ENCODE results near the gene TM4SF1.

TM4SF1 gene

DNA sequence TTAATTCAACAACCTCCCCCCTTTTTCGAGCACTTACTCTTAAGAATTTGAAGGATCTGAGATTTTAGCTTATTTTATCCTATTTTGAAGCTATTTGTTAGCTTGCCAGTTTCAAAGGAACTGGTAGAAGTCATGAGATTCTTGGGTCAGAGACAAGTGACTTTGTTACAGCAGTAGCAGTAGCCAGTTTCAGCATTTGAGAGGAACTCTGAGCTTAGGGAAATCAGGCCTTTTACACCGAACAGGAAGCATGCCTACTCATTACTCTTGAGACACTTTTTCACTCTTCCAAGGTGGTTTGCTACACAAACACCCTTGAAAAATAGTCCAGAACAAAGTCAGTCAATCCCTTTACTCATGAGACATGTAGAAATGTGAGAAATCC, 24.5 kb upstream of the TM4SF1 start:
- Mint-ChIP-seq H3K27ac (no peak overlapping the region), H3K27me3 (peaks cover 20% of the 10 kb centered on the region), H3K36me3 (no peaks in the 10 kb centered on the region), H3K4me3 (no peak overlapping the region), H3K4me1 (no peaks in the 10 kb centered on the region), H3K9me3 (no peaks in the 10 kb centered on the region)
- no peak for ATAC-seq

DNA sequence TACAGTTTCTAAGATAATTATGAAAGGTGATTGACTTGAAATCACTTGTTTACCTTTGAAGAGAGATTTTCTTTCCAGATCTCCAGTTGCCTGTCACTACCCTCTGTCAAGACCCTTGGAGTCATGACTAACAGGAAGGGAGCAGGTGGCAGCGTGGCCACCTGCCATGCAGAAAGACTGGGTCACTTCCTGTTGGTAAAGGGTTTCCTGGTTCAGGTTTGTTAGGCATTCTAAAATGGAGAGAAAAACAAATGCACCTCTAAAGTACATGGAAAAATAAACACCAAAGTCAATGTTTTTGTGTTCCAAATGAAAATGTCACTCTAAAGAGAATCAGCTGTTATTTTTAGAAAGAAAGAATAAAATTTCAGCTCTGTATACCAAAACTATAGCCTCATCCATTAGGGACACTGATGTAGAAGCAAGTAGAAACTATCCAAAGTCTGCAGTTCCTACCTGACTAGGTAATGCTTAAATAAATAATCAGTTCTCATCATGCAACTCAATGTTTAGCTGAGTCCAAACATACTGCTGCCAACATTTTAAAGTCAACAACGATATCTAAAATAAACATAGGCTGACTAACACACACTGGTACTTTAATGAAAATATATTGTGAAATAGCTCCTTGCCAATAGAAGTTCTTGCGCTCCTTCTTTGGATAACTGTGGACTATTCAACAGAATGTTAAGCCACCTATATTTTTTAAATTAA, 23.9 kb upstream of the TM4SF1 start:
- H3K4me1 Mint-ChIP-seq = no peaks in the 10 kb centered on the region
- no peak overlapping the region for H3K27ac Mint-ChIP-seq
- H3K36me3 Mint-ChIP-seq = no peaks in the 10 kb centered on the region
- no peak overlapping the region for H3K4me3 Mint-ChIP-seq
- peaks cover 18% of the 10 kb centered on the region for H3K27me3 Mint-ChIP-seq
- ATAC-seq = no peak
- no peaks in the 10 kb centered on the region for H3K9me3 Mint-ChIP-seq

DNA sequence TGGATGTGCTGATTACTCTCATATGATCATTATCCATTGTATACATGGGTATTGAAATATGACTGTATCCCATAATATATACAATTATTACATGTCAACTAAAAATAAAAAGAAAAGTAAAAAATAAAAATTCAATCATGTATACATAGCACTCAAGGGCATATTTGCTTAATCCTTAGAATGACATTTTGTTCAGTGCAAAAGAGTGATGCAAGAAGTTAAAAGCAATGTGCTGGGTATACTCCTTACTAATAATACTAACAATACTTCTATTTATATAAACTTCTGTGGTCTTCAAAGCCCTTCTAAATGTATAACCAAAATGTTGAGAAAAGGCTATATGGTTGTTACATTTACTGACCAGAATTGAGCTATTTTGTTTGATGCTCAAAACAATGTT, 23.2 kb upstream of the TM4SF1 start:
- no peaks in the 10 kb centered on the region for H3K4me1 Mint-ChIP-seq
- H3K27ac Mint-ChIP-seq = no peak overlapping the region
- H3K27me3 Mint-ChIP-seq = peaks cover 10% of the 10 kb centered on the region
- no peaks in the 10 kb centered on the region for H3K9me3 Mint-ChIP-seq
- ATAC-seq = no peak
- no peak overlapping the region for H3K4me3 Mint-ChIP-seq
- H3K36me3 Mint-ChIP-seq = no peaks in the 10 kb centered on the region

DNA sequence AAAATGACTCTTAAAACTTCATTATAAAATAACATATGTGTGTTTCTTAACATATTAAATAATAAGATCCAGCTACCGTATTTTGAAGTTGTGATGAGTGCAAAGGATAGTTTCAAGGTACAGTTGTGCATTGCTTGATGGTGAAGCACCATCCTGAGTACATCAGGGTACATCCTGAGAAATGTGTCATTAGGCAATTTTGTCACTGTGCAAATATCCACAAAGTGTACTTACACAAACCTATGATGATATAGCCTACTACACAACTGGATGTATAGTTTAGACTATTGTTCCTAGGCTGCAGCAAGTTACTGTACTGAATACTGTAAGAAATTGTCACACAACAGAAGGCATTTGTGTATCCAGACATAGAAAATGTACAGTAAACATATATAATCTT, 20.8 kb upstream of the TM4SF1 start:
- Mint-ChIP-seq H3K4me3 (no peak overlapping the region), H3K36me3 (no peaks in the 10 kb centered on the region), H3K27ac (no peak overlapping the region), H3K27me3 (no peaks in the 10 kb centered on the region), H3K9me3 (no peaks in the 10 kb centered on the region), H3K4me1 (no peaks in the 10 kb centered on the region)
- ATAC-seq = no peak

DNA sequence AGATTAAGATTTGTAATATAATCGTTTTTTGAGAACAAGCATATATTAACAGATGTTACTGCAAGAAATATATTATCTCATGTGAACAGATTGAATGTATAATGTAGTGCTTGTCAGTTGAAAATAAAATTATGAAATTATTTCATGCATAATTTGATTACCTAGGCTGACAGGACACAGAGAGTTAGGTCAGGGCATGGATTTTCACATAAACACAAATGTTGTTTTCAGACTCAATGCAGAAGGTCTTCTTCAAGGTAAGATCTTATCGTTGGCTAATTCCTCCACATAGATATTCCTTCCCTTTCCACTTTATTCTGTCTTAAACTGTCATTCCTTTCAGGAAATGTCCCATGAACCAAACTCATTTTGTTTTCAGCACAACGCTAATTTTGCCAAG, 20.1 kb upstream of the TM4SF1 start:
- Mint-ChIP-seq H3K4me3 (no peak overlapping the region), H3K9me3 (no peaks in the 10 kb centered on the region), H3K36me3 (no peaks in the 10 kb centered on the region), H3K4me1 (no peaks in the 10 kb centered on the region), H3K27me3 (no peaks in the 10 kb centered on the region), H3K27ac (no peak overlapping the region)
- no peak for ATAC-seq

DNA sequence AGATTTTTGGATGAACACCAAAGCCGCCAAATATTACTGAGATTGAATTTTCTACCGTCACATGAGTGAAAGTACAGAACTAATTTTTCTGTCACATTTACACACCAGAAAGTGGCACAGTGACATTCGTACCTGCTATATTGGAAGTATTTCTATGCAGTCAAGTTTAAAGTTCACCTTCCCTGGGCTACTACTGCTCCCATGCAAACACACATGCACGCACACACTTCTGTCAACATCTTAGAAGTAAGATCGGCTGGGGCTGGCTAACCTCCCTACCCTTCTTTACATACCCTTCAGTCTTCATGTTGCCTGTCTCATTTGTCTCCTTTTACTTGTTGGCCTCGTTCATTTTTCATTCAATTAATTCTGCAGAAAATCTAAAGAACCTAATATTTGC, 19.0 kb upstream of the TM4SF1 start:
- H3K4me1 Mint-ChIP-seq = no peaks in the 10 kb centered on the region
- no peaks in the 10 kb centered on the region for H3K9me3 Mint-ChIP-seq
- H3K4me3 Mint-ChIP-seq = no peak overlapping the region
- H3K27me3 Mint-ChIP-seq = peaks cover 2% of the 10 kb centered on the region
- no peak overlapping the region for H3K27ac Mint-ChIP-seq
- no peak for ATAC-seq
- no peaks in the 10 kb centered on the region for H3K36me3 Mint-ChIP-seq

DNA sequence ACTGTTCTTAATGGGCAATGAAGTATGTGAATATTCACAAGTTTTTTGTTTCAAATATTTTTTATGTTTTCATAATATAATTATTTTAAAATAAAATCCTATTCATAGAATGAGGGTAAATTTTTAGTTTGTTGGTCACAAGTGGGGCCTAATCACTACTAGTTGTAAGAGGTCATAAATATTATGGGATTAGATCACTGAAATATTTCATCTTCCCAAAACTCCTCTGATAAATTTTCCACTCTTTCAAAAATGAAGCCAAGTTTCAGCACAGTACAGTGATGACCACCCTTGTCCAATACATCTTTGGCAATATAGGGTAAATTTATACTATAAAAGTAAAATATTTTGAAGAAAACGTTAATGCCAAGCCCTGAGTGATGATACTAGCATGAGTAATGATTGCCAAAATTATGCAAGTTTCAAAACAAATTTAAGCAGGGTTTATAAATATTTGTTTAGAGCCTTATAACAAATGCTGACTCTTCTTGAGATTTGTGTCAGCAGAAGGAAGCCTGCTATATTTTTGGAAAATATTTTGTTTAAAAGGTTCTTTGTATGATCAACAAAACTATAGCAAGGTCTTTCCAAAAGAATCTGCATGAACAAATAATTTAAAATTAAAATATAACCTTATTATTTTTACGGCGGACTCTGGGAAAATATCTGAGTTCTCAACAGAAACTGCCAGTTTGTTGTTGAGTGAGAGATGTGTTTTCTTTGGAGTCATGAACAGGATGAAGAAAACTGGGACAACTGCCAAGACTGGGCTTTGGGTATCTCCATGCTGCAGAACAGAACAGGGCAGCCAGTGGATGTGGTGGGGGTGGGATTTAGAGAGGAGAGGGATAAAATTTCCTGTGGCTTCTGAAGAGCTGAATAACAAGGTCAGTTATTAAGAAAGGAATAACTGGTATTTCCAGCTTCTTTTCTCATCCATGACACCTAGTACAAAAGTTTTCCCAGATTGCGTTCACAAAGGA, 17.9 kb upstream of the TM4SF1 start:
- Mint-ChIP-seq H3K4me1 (no peaks in the 10 kb centered on the region), H3K27me3 (peaks cover 10% of the 10 kb centered on the region), H3K36me3 (no peaks in the 10 kb centered on the region), H3K9me3 (no peaks in the 10 kb centered on the region), H3K27ac (no peak overlapping the region), H3K4me3 (no peak overlapping the region)
- ATAC-seq = no peak

DNA sequence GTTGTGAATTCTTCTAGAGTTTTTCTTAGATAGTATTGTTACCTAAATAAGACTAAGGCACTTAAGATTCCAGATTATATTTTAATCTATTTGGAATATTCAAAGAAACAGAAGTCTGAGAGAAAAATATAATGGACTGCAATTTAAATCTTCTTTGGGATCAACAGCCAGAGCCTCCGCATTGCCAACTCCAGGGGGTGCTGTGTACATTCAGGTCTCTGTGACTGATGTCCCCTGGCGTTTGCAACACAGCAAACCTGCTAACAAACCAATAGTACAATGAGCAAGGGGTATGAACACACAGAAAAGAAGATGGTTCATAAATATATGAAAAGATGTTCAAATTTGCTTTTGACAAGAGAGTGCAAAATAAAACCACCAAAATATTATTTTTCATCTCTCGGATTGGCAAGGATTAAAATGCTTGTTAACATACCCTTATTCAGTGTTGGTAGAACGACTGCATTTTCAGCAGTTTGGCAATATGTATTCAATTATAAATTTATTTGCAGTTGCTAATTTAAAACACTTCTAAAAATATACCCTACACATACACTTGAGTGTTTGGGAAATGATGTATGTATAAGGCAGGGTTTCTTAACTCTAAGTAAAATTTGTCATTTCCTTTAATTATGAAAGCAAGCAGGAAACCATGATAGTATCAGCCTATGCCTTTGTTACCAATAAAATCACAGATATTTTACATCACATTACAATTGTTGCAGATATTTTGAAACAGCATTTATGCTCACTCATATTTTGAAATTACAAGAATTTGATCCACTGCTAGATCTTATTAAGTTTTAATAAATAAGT, 16.1 kb upstream of the TM4SF1 start:
- Mint-ChIP-seq H3K4me3 (no peak overlapping the region), H3K27ac (no peak overlapping the region), H3K27me3 (peaks cover 10% of the 10 kb centered on the region), H3K4me1 (no peaks in the 10 kb centered on the region), H3K9me3 (no peaks in the 10 kb centered on the region), H3K36me3 (no peaks in the 10 kb centered on the region)
- peak; percentile 66 for ATAC-seq

DNA sequence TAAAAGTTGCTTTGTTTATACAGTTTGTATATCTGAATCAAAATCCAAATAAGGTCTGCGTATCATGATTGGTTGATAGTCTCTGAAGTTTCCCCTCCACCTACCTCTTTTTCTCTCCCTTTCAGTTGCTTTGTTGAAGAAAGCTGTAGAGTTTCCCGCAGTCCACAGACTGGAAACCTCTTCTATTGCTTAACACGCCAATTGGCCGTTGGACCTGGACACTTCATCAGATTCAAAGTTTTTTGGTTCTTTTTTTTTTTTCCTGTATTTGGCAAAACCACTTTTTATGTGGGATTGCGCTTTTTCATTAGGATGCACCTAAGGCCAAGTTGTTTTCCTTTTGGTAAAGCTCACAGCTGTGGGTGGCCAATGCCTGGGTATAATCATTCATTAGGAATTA, 14.5 kb upstream of the TM4SF1 start:
- ATAC-seq = no peak
- H3K4me3 Mint-ChIP-seq = no peak overlapping the region
- H3K9me3 Mint-ChIP-seq = no peaks in the 10 kb centered on the region
- H3K36me3 Mint-ChIP-seq = no peaks in the 10 kb centered on the region
- H3K27ac Mint-ChIP-seq = no peak overlapping the region
- H3K4me1 Mint-ChIP-seq = no peaks in the 10 kb centered on the region
- peaks cover 10% of the 10 kb centered on the region for H3K27me3 Mint-ChIP-seq

DNA sequence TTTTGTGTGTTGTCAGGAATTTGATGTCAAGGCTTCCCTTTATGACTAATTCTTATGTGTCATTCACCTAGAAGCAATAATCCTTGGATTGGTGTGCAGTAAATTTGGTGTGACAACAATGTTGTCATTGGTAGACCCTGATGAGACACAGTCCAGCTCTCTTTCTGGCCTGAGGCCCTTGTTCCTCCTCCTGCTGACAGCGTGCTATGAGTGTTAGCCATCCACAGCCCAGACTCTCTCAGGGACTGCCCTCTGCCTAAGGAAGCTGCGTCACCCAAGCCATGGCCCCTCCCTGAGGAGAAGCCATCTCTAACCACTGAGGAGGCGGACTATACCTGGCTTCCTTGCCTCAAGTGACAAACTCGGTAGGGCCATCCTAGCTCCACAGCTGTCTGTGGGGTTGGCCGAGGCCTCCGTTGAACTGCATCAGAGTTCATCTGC, 13.3 kb upstream of the TM4SF1 start:
- peak; percentile 28 for ATAC-seq
- H3K27me3 Mint-ChIP-seq = peaks cover 10% of the 10 kb centered on the region
- no peaks in the 10 kb centered on the region for H3K9me3 Mint-ChIP-seq
- H3K4me3 Mint-ChIP-seq = no peak overlapping the region
- H3K36me3 Mint-ChIP-seq = no peaks in the 10 kb centered on the region
- no peak overlapping the region for H3K27ac Mint-ChIP-seq
- no peaks in the 10 kb centered on the region for H3K4me1 Mint-ChIP-seq

DNA sequence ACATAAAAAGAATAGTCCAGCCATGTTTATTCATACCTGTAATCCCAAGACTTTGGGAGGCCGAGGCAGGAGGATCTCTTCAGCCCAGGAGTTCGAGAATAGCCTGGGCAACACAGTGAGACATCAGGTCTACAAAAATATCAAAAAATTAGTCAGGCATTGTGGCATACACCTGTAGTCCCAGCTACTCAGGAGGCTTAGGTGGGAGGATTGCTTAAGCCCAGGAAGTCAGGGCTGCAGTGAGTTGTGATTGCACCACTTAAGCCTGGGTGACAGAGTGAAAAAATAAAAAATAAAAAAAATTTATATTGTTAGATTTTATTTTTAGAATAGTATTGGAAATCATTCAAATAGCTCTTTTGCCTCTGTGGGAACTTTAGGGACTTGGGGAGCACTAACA, 12.8 kb upstream of the TM4SF1 start:
- no peak overlapping the region for H3K27ac Mint-ChIP-seq
- H3K36me3 Mint-ChIP-seq = no peaks in the 10 kb centered on the region
- H3K9me3 Mint-ChIP-seq = no peaks in the 10 kb centered on the region
- no peaks in the 10 kb centered on the region for H3K4me1 Mint-ChIP-seq
- peaks cover 10% of the 10 kb centered on the region for H3K27me3 Mint-ChIP-seq
- no peak overlapping the region for H3K4me3 Mint-ChIP-seq
- ATAC-seq = no peak

DNA sequence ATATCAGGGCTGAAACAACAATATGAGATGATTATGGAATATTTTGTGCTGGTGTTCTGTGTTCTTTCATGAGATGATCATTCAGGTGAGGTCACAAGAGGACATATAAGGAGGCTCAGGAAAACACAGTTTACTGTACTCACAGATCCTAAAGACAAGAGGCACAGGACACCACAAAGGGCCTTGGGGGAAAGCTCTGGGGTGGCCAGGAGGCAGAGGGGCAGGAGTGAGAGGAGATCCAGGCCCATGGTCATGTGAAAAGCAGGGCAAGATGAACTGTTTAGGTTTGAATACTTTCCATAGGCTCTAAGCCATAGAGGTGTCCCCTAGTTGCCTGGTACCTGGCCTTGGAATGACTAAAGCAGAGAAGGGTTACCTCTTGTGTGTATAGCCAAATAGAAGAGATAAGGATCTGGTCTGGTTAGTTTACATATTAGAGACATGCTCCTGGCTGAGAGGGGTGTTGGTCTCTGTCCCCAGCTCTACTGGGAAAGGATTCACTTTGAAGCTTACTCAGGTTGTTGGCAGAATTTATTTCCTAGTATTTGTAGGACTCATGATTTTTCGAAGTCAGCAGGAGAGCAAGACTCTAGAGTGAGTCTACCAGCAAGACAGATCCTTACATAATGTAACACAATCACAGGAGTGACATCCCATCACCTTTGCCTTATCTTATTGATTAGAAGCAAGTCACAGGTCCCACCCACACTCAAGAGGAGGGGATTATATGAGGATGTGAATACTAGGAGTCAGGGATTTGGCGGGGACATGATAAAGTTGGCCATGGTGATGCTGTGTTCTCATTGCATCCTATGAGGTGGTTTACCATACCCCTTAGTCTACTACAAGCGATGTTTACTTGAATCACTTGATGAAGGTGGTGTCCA, 11.3 kb upstream of the TM4SF1 start:
- no peak overlapping the region for H3K4me3 Mint-ChIP-seq
- ATAC-seq = no peak
- peaks cover 10% of the 10 kb centered on the region for H3K27me3 Mint-ChIP-seq
- no peaks in the 10 kb centered on the region for H3K4me1 Mint-ChIP-seq
- no peak overlapping the region for H3K27ac Mint-ChIP-seq
- no peaks in the 10 kb centered on the region for H3K36me3 Mint-ChIP-seq
- H3K9me3 Mint-ChIP-seq = no peaks in the 10 kb centered on the region

DNA sequence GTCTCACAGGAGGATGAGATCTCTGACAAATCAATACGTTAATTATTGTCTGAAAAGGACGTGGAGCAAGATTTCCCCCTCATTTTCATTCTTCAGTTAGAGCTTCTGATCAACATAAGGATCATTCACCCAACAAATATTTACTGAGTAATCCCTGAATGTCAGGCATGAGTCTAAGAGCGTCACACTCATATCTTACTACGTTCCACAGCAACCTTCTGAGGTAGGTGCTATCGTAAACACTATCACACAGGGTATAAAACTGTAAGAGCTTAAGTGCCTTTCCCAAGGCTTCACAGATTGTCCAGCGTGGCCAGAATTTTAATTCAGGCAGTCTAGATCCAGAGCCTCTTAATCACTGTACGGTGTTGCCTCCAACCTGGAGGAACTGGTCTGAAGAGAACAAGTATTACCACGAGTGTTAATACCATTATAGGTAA, 10.6 kb upstream of the TM4SF1 start:
- no peaks in the 10 kb centered on the region for H3K36me3 Mint-ChIP-seq
- ATAC-seq = no peak
- no peaks in the 10 kb centered on the region for H3K9me3 Mint-ChIP-seq
- H3K4me1 Mint-ChIP-seq = no peaks in the 10 kb centered on the region
- H3K27me3 Mint-ChIP-seq = peaks cover 10% of the 10 kb centered on the region
- no peak overlapping the region for H3K27ac Mint-ChIP-seq
- no peak overlapping the region for H3K4me3 Mint-ChIP-seq

DNA sequence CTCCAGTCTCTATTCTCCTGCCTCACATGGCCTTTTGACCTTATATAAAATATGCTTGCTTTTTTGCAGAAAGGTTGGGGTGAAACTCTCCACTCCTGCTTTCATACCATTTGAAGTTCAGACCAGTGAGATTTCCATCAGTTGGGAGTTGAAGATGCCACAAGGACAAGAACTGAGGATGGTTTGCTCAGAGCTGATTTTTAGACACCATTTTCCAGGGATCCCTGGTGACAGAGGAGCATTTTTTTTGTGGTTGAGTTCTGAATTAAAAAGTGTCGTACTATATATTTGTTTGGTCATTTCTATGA, 8.8 kb upstream of the TM4SF1 start:
- Mint-ChIP-seq H3K9me3 (no peaks in the 10 kb centered on the region), H3K36me3 (no peaks in the 10 kb centered on the region), H3K27ac (no peak overlapping the region), H3K4me3 (no peak overlapping the region), H3K4me1 (no peaks in the 10 kb centered on the region), H3K27me3 (peaks cover 6% of the 10 kb centered on the region)
- no peak for ATAC-seq
